Epithelial cell of proximal tubule (primary cell): ENCODE results near the gene IP6K1. TPM values are rescaled to one million over a fixed set of nuclear protein-coding genes. Genes with fewer than 3 reads are reported as not detected.
A peak's percentile ranks its signal among the peaks of the same experiment; 100 is the strongest.
"Not testable (repeated sequence)": the region's sequence is repeated elsewhere in the genome, so short reads cannot be mapped to it uniquely, and the experiment has no call there.

Experiments
- DNase-seq: peaks from one replicate; pipeline ENCODE4 v3.0.0-alpha.2; 2011; ENCODE audit warnings: low read depth
- H3K4me3 ChIP-seq: 2 replicates; pipeline ENCODE4 v1.5.1; 2011; ENCODE audit warnings: low read depth, mild to moderate bottlenecking, low read length
- CTCF ChIP-seq: conservative IDR thresholded peaks from 2 replicates; pipeline ENCODE4 v1.5.1; 2012; ENCODE audit warnings: low read depth, mild to moderate bottlenecking, low read length
- total RNA-seq: library from RNA; depleted of rRNA; stranded (reverse); fragments of >200 nt; gene quantifications from 2 replicates; pipeline ENCODE4 v1.2.3, GENCODE V29; 2015

Gene IP6K1
- total RNA-seq, 1 donor from 2014 or later: 27.5 TPM

- TF ChIP-seq CTCF: peak; percentile 28
- no peak for DNase-seq
- no peak overlapping the region for H3K4me3 ChIP-seq
These were observed 85.8 kb downstream of the IP6K1 start for GRCh38 chr3:49700453-49701128.

GRCh38 chr3:49700014-49700413 is 86.3 kb downstream of the IP6K1 start:
- TF ChIP-seq CTCF: no peak
- no peak for DNase-seq
- H3K4me3 ChIP-seq: no peak overlapping the region

GRCh38 chr3:49699281-49699979 is 86.9 kb downstream of the IP6K1 start:
- no peak for TF ChIP-seq CTCF
- DNase-seq: no peak

GRCh38 chr3:49695350-49696015 is 90.9 kb downstream of the IP6K1 start:
- not testable (repeated sequence) for H3K4me3 ChIP-seq, DNase-seq

More at GRCh38 chr3:49699281-49699979, 86.9 kb downstream of the IP6K1 start:
- no peak overlapping the region for H3K4me3 ChIP-seq

- H3K4me3 ChIP-seq, DNase-seq: not testable (repeated sequence)
These were observed 91.8 kb downstream of the IP6K1 start for GRCh38 chr3:49694409-49695070.

- not testable (repeated sequence) for DNase-seq, H3K4me3 ChIP-seq
These were observed 94.9 kb downstream of the IP6K1 start for GRCh38 chr3:49691481-49691880.

- not testable (repeated sequence) for H3K4me3 ChIP-seq, DNase-seq
These were observed 95.5 kb downstream of the IP6K1 start for GRCh38 chr3:49690856-49691255.

- not testable (repeated sequence) for DNase-seq
These were observed 96.3 kb downstream of the IP6K1 start for GRCh38 chr3:49689908-49690624.

More at GRCh38 chr3:49689908-49690624, 96.3 kb downstream of the IP6K1 start:
- peak overlapping the region; percentile 96 for H3K4me3 ChIP-seq
